Mesothelial cell of epicardium (in vitro differentiated cells): ENCODE results near the gene POLR2H. TPM values are rescaled to one million over a fixed set of nuclear protein-coding genes. Genes with fewer than 3 reads are reported as not detected.

Experiments
- DNase-seq, 2 experiments: peaks; one replicate each; pipeline ENCODE4 v3.0.0; 2021; ENCODE audit warnings: low spot score in 2 of 2; ENCODE audit not compliant: unreplicated experiment in 2 of 2
- H3K27ac Mint-ChIP-seq: 2 replicates; pipeline ENCODE4 v1.8.0; 2021; ENCODE audit warnings: mixed read lengths
- H3K27me3 Mint-ChIP-seq: 2 replicates; pipeline ENCODE4 v1.8.0; 2021; ENCODE audit warnings: low read depth, mixed read lengths
- H3K36me3 Mint-ChIP-seq: 2 replicates; pipeline ENCODE4 v1.8.0; 2021; ENCODE audit warnings: mixed read lengths
- H3K4me1 Mint-ChIP-seq: 2 replicates; pipeline ENCODE4 v1.8.0; 2021; ENCODE audit warnings: mixed read lengths
- H3K4me3 Mint-ChIP-seq: 2 replicates; pipeline ENCODE4 v1.8.0; 2021; ENCODE audit warnings: mild to moderate bottlenecking, moderate library complexity, mixed read lengths
- H3K9me3 Mint-ChIP-seq: 2 replicates; pipeline ENCODE4 v1.8.0; 2021; ENCODE audit warnings: mixed read lengths
- CTCF ChIP-seq: fragments of 200-600 bp; sonication (generic); IDR thresholded peaks from one replicate; pipeline ENCODE4 v1.5.0; 2021; ENCODE audit warnings: antibody characterized with exemption; ENCODE audit not compliant: unreplicated experiment
- total RNA-seq: library from RNA; stranded (reverse); gene quantifications from 3 replicates; pipeline ENCODE4 v1.2.1, GENCODE V29; 2021

The POLR2H gene
- total RNA-seq, 1 donor from 2014 or later, result 82.4 TPM

DNA sequence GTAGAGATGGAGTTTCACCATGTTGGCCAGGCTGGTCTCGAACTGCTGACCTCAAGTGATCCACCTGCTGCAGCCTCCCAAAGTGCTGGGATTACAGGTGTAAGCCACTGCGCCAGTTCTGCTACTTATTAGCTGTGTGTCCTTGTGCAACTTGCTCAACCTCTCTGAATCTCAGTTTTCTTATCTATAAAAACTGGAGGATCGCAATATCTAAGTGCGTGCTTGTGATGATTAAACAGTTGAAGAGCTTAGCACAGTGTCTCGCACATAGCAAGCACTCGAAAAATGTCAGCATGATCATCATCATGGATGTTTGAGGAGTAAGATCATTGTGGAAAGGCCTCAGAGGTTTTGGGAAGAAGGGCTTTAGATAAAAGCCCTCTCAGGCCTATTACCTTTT lies 10.9 kb upstream of the POLR2H start:
- no peak for TF ChIP-seq CTCF
- peaks cover 8% of the 10 kb centered on the region for H3K36me3 Mint-ChIP-seq
- H3K4me3 Mint-ChIP-seq, result no peak overlapping the region
- H3K9me3 Mint-ChIP-seq, result no peaks in the 10 kb centered on the region
- no peak for DNase-seq
- H3K27me3 Mint-ChIP-seq, result no peaks in the 10 kb centered on the region
- peaks cover 16% of the 10 kb centered on the region for H3K4me1 Mint-ChIP-seq
- H3K27ac Mint-ChIP-seq, result no peak overlapping the region

DNA sequence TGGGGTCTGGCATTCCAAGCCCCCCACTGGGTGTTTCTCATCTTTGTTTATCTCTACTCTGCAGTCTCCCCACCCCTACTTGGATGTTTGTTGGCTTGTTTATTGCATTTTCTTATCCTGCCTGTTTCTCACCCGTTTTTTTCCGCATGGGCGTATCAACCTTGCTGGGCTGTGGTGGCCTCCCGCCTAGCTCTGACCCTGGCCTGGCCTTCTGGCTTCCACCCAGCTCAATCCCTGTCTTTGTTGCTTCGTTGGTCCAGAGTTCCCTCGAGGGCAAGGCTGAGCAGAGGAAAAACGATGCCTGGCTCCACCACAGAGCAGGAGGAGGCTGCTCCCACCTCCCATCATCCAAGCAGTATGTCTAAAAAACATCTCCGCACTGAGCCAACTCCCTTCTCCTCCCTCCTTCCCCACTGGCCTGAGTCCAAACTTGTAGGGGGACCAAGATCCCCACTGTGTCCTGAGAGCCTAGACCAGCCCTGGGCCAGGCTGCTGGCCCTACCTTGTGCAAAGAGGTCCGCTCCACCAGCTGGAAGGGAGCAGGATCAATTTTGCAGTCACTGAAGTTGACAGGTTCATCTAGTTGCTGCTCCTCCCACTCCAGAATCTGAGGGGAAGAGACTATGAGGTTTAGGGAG lies 9.9 kb upstream of the POLR2H start:
- TF ChIP-seq CTCF, result no peak
- no peak for DNase-seq
- peaks cover 8% of the 10 kb centered on the region for H3K36me3 Mint-ChIP-seq
- no peak overlapping the region for H3K27ac Mint-ChIP-seq
- peaks cover 15% of the 10 kb centered on the region for H3K4me1 Mint-ChIP-seq
- H3K4me3 Mint-ChIP-seq, result no peak overlapping the region
- H3K9me3 Mint-ChIP-seq, result no peaks in the 10 kb centered on the region
- H3K27me3 Mint-ChIP-seq, result no peaks in the 10 kb centered on the region

DNA sequence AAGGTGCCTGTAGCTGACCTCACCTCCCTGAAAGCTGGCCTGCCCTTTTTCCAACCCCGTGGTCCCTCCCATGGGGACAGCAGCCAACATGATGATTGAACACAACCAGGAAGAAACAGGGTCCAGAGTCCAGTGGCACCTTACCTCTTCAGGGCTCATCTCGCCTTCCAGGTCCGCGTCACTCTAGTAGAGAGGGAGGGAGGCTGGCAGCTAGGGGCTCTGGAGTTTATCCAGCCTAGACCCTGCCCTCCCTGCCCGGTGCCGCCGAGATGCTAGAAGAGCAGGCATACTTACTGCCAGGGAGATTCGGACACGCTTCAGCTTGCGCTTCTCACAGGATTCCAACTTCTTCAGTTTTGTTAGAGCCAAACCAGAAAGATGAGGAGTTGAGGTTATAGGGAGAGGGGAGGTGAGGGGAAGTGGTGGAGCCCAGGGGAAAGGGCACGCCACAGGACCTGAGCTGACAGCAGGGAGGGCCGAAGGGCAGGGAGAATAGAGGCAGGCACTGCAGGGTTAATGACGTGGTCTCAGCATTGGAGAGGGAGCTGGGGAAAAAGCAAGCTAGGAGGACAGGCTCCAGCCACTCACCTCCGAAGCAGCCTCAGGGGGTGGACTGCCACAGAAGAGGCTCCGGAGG lies 9.2 kb upstream of the POLR2H start:
- DNase-seq, result no peak
- Mint-ChIP-seq H3K36me3 (peaks cover 8% of the 10 kb centered on the region), H3K27me3 (no peaks in the 10 kb centered on the region), H3K27ac (no peak overlapping the region), H3K4me1 (peaks cover 15% of the 10 kb centered on the region), H3K4me3 (no peak overlapping the region), H3K9me3 (no peaks in the 10 kb centered on the region)
- TF ChIP-seq CTCF, result no peak

- Mint-ChIP-seq H3K27ac (no peak overlapping the region), H3K4me3 (no peak overlapping the region), H3K9me3 (no peaks in the 10 kb centered on the region), H3K36me3 (peaks cover 8% of the 10 kb centered on the region), H3K4me1 (peaks cover 9% of the 10 kb centered on the region), H3K27me3 (no peaks in the 10 kb centered on the region)
- TF ChIP-seq CTCF, result no peak
- DNase-seq, result no peak
These were observed 8.5 kb upstream of the POLR2H start for GRCh38 chr3:184352897-184353545.

DNA sequence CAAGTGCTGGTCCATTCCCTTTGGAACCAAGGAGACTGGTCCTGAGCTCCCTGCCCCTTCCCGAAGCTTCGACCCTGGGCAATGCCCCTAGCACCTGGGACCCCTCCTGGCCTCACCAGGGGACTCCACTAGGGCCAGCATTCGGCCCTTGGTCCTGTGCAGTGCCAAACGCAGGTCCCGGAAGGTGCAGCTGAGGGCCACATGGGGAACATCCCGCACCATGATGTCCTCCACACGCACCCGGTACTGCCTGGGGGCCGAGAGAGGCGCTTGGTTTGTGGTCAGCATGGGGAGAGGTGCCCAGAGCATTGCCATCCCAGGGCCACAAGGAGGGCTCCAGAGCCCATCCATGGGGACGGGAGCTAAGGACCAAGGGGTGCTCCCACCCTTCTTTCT lies 8.0 kb upstream of the POLR2H start:
- no peaks in the 10 kb centered on the region for H3K9me3 Mint-ChIP-seq
- H3K27ac Mint-ChIP-seq, result no peak overlapping the region
- H3K36me3 Mint-ChIP-seq, result peaks cover 8% of the 10 kb centered on the region
- no peaks in the 10 kb centered on the region for H3K27me3 Mint-ChIP-seq
- no peak for DNase-seq
- H3K4me1 Mint-ChIP-seq, result peaks cover 8% of the 10 kb centered on the region
- no peak for TF ChIP-seq CTCF
- H3K4me3 Mint-ChIP-seq, result no peak overlapping the region
